GM12891 (cell line): ENCODE results near the gene PREX1.

Source experiments
- POLR2A ChIP-seq: IDR thresholded peaks from 2 replicates; pipeline ENCODE4 v1.6.1; 2011; ENCODE audit warnings: low read depth, low read length, control low read depth
- TAF1 ChIP-seq: IDR thresholded peaks from 2 replicates; pipeline ENCODE4 v1.6.1; 2011; ENCODE audit warnings: low read depth, low read length, control low read depth

GRCh38 chr20:48701702-48702101 is 126.1 kb downstream of the PREX1 start:
- no peak for TF ChIP-seq POLR2A
- TF ChIP-seq TAF1, result no peak
